HG02642 (cell line): Measurements from ENCODE around the gene SLC30A3.
"Not testable (repeated sequence)": the region's sequence is repeated elsewhere in the genome, so short reads cannot be mapped to it uniquely, and the experiment has no call there.

Source experiments
- ATAC-seq: cut with Tn5 transposase; IDR thresholded peaks from one replicate; pipeline ENCODE4 v1.9.1; 2021; ENCODE audit warnings: mild to moderate bottlenecking; ENCODE audit not compliant: unreplicated experiment, poor library complexity

The SLC30A3 gene

GRCh38 chr2:27262379-27263286, at the start of gene SLC30A3:
Gene SLC30A3 (minus strand): TSS chr2:27263047. CDS start chr2:27262906, 141 bp downstream.
- peak; percentile 48 for ATAC-seq

- no peak for ATAC-seq
These were observed 49.3 kb upstream of the SLC30A3 start for GRCh38 chr2:27312152-27312551.

- no peak for ATAC-seq
These were observed 46.8 kb upstream of the SLC30A3 start for GRCh38 chr2:27309651-27310050.

GRCh38 chr2:27308359-27308881, 45.6 kb upstream of the SLC30A3 start, which contains the start of gene UCN:
Gene UCN (minus strand): TSS chr2:27308445. CDS start chr2:27307895, 550 bp downstream.
- no peak for ATAC-seq

- no peak for ATAC-seq
These were observed 44.9 kb upstream of the SLC30A3 start for GRCh38 chr2:27307545-27308358.

- ATAC-seq: no peak
These were observed 44.4 kb upstream of the SLC30A3 start for GRCh38 chr2:27307287-27307544.

- no peak for ATAC-seq
These were observed 43.9 kb upstream of the SLC30A3 start for GRCh38 chr2:27306573-27307286.

GRCh38 chr2:27306136-27306535, 43.3 kb upstream of the SLC30A3 start:
- ATAC-seq: no peak

GRCh38 chr2:27305516-27305915, 42.7 kb upstream of the SLC30A3 start:
- no peak for ATAC-seq

GRCh38 chr2:27304488-27305240, 41.8 kb upstream of the SLC30A3 start:
- no peak for ATAC-seq

- ATAC-seq: no peak
These were observed 40.5 kb upstream of the SLC30A3 start for GRCh38 chr2:27303093-27304025.

- not testable (repeated sequence) for ATAC-seq
These were observed 37.8 kb upstream of the SLC30A3 start for GRCh38 chr2:27300606-27301005.

GRCh38 chr2:27298391-27299080, 35.7 kb upstream of the SLC30A3 start:
- ATAC-seq: no peak

- ATAC-seq: no peak
These were observed 34.3 kb upstream of the SLC30A3 start for GRCh38 chr2:27297195-27297594.

- no peak for ATAC-seq
These were observed 33.6 kb upstream of the SLC30A3 start for GRCh38 chr2:27296481-27296880.

GRCh38 chr2:27294928-27295327, 32.1 kb upstream of the SLC30A3 start:
- no peak for ATAC-seq

- ATAC-seq: no peak
These were observed 29.0 kb upstream of the SLC30A3 start for GRCh38 chr2:27291865-27292264.

- no peak for ATAC-seq
These were observed 27.7 kb upstream of the SLC30A3 start for GRCh38 chr2:27290549-27290948.
